GM19043 (cell line): ENCODE measurements around the gene VWA8.
"Not testable (repeated sequence)": the region's sequence is repeated elsewhere in the genome, so short reads cannot be mapped to it uniquely, and the experiment has no call there.

Source experiments
- ATAC-seq: cut with Tn5 transposase; IDR thresholded peaks from one replicate; pipeline ENCODE4 v1.9.1; 2021; ENCODE audit warnings: low read depth; ENCODE audit not compliant: unreplicated experiment

Gene VWA8

DNA sequence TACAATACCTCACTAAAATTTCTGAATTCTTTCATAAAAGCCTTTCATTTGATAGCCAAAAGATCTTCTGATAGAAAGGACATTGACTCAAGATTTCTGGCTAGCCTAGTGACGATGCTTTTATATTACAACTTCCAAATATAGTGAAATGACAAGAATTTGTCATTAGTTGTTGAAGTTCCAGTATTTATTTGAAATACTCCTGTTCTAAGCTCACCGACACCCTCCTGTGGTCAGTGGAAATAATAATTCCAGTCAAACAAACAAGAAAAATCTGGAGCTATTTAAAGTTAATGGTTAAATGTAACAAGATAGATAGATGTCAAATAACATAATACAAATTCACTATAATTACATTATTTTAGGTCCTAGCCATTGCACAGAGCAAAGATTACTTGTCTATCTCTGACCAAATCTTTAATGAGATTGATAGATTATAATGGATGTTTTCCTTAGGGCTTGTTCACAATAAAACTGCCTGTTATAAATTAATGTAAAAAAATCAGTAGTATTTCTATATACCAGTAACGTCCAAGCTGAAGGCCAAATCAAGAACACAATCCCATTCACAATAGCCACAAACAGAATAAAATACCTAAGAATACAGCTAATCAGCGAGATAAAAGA, 308.1 kb downstream of the VWA8 start:
- ATAC-seq: no peak

DNA sequence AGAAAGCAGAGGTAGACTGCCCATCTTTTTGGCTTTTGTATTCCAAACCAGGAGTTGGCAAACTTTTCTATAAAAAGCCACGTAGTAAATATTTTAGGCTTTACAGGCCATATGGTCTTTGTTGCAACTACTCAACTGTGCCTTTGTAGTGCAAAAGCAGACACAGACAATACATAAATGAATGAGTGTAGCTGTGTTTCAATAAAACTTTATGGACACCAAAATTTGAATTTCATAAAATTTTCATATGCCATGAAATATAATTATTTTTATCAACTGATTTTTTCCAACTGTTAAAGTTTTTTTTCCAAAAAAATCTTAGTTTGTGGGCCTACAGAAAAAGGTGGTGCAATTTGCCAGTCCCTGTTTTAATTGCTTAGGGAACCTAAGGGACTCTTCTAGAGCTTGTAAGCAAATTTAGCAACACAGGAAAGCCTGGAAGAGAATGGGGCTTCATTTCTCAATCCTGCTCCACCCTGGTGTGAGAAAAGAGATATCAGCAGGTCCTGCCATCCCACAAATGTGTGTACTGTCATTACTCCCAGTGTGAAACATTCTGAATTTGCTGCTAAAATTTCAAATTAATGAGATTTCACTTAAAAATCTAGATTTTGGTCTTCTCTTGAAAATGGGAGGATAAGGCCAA, 309.4 kb downstream of the VWA8 start:
- ATAC-seq: no peak

DNA sequence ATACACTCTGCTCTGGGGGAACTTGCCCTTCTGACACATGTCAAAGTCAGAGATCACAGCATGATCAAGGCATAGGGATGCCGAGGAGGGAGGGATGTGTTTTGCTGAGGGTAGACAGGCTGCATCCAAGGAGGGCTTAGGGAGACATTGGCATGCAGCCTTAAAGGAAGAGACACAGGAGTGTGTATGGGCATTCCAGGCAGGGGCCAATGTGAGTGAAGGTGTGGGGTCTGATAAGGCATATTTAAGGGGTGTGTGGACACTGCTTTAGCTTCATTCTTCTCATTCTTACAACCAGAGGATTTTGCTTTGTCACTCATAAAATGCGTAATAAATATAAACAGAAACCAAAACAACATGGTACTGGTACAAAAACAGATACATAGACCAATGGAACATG, 310.2 kb downstream of the VWA8 start:
- ATAC-seq: no peak

DNA sequence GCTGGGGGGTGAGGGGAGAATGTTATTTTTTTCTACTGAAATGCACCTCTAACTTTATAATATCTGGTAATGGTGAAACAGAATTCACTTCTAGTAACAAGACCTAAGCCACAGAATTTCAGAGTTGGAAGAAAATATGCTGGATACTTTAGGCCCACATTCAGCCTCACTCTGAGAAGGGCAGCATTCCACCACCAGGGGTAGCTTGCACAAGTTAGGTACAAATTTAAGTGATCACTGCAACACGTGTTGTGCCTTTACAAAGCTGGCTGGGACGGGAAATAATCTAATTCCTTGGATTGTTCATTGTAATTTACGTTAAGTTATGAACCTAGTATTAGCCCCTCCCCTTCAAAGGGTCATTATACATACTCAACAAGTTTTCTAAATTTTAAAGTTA, 311.2 kb downstream of the VWA8 start:
- ATAC-seq: no peak

DNA sequence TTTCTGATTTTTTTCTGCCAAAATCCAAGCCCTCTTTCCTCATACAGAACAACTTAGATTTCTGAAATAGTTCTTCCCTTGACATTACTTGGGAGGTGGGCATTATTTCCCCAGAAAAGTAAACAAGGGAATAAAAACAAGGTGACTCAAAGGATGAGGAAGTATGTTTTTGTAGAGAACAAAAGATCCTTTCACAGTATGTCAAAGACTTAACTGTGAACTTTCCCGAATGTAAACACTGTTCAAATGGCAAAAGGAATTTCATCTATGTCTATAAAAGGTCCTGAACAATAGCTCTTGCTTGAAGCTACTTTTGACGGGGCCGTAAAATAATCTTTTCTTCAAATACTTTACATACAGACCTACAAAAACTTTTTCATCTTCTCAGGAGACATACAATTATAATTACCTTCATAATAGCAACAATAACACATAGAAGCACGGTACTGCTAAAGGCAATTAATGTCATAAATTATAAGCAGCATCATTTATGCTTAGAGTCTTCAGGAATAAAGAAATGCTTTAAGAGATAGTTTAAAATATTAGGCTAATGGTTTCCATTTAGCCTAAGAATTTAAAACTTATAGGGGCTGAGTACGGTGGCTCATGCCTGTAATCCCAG, 312.5 kb downstream of the VWA8 start:
- ATAC-seq: no peak

DNA sequence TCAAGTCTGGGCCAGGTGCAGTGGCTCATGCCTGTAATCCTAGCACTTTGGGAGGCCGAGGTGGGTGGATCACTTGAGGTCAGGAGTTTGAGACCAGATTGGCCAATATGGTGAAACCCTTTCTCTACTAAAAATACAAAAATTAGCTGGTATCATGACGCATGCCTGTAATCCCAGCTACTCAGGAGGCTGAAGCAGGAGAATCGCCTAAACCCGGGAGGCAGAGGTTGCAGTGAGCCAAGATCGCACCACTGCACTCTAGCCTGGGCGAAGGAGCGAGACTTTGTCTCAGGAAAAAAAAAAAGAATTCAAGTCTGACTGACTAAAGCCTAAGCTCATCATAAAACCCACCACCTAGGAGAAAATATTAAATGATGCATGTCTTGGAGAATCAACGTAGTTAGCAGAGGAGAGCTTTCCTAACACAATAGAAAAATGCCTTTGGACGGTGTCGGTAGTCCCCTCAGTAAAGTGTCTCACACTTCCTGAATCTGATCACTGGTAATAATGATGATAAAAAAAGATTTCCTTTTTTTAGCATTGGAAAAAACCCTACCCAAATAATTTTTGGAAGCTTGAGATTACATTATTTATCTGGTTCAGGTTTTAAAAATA, 313.1 kb downstream of the VWA8 start:
- not testable (repeated sequence) for ATAC-seq

DNA sequence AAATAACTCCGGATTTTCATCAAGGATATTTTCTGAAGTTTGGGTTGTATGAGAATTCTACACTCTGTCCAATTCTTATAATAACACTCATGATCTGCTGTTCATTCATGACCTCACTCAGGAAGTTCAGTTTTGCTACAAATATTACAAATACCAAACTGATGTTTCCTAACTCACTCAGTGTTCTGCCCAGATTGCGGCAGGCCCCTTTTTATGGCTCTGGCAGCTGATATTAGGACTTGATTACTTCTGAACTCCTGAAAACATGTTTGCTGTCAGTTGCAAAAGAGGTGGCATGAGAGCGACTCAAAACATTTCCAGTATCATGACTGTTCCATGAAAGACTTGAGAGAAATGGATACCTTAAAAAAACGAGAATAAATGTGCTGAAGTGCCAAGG, 315.6 kb downstream of the VWA8 start:
- no peak for ATAC-seq

DNA sequence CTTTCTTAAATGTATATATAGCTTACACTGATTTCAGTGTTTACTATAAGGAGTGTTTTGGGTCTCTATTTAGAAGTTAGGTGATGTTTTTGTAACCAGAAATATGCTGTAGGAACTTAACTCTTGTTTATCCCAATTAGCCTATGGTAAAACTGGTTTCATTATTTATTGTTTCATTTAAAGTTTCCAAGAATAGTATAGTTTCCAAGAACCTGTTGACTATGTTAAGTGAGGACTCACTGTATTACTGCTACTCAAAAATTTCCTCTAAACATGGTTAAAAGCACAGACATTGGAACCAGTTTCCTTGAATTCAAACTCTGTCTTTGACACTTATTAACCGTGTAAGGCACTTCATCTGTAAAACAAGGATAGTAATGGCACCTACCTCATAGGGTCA, 316.2 kb downstream of the VWA8 start:
- no peak for ATAC-seq

DNA sequence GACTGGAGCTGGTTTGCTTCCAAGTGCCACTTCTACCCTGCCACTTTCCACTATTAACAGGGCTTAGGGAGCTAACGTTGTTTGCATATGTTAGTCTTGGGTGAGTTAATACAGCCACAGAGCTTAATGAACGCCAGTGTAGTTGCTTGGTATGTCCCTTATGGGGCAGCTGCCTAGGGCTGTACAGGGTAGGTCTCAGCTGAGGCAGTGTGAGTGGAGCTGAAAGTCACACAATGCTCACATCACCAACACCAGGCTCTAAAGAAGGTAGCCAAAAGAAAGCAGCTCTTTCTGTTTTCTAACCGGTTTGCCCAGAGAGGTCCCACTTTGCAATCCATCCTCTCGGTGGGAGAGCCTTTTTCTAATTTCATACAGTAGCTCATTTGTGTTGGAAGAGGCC, 317.4 kb downstream of the VWA8 start:
- no peak for ATAC-seq

DNA sequence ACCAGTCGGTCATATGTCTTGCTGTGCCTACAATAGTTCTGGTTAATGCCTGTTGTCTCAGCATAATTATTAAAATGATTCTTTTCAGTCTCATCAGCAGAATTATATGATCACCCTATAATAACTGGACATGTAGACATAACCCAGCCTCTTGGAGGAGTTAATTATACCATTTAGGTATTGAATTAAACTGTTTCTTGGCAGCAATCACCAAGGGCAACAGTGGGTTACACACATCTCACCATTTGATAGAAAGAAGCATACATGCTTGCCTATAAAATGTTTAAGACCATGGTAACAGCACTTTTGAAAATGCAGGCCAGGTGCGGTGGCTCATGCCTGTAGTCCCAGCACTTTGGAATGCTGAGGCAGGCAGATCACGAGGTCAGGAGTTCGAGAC, 318.9 kb downstream of the VWA8 start:
- no peak for ATAC-seq

DNA sequence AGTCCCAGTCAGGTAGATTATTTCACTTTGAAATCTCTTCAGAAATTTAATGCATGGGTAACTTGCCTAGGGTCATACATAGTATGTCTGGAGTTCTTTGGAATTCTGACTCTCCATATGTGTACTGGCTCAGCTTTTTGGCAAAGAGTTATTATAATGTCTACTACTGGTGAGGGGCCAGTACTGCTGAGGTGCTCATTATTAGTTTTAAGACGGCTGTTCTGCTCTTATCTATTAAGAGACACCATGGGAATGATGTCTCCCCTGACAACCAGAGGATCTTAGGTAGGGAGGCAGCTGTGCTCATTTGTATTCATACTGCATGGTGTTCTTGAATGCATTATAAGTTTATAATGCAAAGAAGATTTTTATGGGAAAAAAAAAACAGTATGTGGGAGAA, 319.5 kb downstream of the VWA8 start:
- no peak for ATAC-seq

DNA sequence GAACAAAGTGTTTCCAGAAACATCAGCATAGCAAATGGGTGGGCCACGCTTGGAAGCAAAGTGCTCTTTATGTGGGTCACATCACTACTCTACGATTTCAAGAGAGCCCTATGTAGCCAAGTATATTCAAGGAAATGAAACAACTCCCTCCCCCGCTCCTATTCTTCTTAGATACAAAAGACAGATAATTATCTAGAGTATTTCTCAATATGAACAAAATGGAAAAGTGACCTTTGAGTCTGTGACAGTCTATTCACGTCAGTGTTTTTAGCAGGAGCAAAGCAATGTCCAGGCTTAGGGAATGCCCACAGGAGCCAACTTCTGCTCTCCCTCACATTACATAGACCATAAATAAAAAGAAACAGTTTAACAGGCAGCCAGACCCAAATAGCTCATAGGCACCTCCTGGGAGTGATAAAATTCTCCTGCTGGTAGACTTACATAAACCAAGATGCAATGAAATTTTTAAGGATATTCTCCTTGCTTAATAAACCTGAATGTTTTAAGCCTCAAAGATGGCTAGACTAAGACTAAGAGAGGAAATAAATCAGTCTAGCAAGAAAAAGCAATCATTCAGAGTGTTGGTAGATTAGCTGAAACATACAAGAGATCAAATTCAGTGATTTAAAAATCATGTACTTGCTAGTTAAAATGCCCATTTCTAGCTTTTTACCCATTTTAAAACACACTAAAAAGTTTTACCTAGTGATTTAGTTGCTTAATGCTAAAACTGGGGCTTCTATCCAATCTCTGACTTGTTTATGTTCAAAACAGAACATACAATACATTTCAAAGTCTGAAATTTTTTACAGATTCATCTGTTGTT, 320.7 kb downstream of the VWA8 start:
- ATAC-seq: no peak

DNA sequence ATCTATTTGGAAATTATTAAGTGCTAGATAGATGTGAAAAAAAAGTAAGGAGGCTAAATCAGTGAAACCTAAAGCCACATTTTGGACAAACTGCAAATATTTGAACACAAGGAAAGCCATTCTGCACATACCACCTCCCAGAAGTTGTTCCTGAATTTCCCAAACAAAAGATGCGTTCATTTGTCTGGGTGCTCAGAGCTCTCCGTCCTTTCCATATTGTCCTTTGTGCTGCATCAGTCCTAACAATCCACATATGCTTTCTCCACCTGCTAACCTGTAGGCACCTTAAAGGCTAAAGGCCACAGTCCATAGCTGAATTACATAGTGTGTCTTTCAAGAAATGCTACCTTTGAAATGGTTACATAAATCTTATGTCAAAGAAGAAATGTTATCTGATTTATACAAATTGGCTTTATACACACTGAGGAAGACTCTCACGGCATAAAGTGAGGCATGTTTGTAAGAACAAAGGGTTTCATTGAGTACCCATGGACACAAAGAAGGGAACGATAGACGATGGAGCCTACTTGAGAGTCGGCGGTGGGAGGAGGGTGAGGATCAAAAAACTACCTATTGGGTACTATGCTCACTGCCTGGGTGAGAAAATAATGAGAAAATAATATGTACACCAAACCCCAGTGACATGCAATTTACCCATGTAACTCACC, 321.5 kb downstream of the VWA8 start:
- no peak for ATAC-seq

DNA sequence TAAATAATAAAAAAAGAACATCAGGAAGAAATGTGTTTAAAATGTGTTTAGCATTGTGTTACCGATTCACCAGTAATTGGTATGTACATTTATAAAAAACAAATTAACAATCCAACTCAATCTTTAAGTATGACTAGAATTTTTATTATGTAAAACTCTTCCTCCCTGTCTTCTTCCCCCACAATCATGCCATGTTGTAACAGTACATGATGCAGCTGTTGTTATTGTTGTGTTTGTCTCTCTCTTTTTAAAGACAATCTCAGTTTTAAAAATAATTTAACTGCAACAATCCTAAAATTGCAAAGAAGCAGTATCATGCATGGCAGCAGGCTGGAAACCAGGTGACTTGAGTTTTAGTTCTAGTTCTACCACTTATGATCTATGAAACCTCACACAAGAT, 323.3 kb downstream of the VWA8 start:
- no peak for ATAC-seq

DNA sequence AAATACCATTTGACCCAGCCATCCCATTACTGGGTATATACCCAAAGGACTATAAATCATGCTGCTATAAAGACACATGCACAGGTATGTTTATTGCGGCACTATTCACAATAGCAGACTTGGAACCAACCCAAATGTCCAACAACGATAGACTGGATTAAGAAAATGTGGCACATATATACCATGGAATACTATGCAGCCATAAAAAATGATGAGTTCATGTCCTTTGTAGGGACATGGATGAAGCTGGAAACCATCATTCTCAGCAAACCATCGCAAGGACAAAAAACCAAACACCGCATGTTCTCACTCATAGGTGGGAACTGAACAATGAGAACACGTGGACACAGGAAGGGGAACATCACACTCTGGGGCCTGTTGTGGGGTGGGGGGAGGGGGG, 323.9 kb downstream of the VWA8 start:
- not testable (repeated sequence) for ATAC-seq

DNA sequence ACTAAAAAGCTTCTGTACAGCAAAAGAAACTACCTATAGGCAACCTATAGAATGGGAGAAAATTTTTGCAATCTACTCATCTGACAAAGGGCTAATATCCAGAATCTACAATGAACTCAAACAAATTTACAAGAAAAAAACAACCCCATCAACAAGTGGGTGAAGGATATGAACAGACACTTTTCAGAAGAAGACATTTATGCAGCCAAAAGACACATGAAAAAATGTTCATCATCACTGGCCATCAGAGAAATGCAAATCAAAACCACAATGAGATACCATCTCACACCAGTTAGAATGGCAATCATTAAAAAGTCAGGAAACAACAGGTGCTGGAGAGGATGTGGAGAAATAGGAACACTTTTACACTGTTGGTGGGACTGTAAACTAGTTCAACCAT, 324.3 kb downstream of the VWA8 start:
- not testable (repeated sequence) for ATAC-seq

DNA sequence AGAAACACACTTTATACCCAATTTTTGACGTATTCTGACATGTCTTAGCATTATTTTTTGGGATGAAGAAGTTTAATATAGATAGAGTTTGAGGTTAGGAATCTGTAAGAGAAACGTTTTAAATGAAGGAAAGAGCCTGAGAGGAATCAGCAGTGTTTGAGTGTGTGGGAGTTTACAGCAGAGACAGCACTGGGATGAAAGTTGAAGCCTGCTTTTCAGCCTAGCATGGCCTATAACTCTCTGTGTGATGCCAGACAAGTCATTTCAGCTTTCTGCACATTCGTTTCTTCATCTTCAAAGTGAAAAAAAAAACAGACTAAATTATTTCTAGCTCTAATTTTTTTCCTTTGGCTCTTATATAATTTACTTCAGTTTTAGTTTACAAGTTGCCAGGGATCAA, 326.5 kb downstream of the VWA8 start:
- ATAC-seq: no peak

DNA sequence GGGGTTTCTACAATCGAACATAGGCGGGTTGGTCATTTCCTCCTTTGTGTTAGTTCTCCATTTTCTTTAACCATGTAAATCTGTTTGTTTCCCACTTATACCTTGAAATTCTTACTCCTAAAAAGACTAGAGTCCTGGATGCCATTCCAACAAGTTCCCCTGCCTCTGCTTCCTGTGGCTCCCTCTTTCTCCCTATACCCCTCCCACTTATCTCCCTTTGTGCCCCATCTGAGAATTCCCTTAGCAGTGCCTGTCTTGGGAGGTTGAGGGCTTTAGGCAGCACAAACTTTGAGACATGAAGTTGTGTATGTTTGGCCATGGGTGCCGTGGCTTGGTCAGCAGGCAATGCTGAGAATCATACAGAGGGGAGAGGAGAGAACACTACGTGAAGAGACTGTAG, 327.1 kb downstream of the VWA8 start:
- ATAC-seq: no peak

DNA sequence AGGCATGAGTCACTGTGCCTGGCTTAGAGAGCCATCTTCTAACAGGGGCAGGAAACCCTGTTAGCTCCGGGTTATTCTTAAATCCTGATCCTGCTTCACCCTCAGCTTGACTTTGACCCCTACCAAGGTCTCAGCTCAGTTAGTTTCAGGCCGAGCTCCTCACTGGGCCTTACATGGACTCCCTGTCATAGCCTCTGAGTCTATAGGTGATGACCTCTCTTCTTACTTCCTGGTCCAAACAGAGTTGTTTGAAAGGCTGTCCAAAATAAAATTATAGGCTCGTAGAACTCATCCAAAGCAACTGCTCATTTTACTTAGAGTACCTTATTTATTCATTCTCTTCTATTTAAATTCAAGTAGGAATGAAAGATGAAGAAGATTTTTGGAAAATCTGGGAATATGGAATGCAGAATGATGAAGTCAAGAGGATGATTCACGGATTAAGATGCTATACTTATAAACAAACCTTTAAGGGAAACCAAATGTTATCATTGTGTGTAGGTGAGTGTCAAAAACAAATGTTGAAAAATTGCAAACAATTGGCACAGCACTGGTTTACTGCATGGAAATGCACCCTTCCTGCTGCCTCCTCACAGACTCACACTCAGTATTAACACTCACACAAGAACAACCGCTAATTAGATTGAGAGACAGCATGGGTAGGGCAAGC, 329.5 kb downstream of the VWA8 start:
- ATAC-seq: no peak

DNA sequence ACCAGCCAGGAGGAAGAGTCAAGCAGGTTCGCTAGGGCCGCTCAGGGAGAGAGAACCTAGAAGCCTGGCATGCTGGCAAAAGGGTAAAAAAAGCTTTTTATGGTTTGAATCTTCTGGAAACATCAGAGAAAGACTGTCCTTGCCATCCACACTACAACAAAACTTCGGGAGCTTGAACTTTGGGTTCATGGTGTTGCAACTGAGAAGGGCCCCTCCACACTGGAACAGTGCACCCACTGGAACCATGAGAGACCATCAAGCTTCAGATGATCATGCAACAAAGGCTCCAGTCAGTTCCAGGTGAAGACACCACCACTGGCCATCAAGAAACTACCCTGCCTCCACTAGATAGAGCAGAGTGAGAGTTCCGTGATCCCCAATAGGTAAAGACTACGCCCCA, 333.5 kb downstream of the VWA8 start:
- ATAC-seq: no peak
